ENCODE measurements around the gene OSBPL9.

- TF ChIP-seq BHLHE40 (IDR thresholded peaks at IDR 0.05; ENCODE audit: borderline replicate concordance) = no peak
- TF ChIP-seq PKNOX1 (IDR thresholded peaks at IDR 0.05) = no peak
- no peak for TF ChIP-seq ELF4 (IDR thresholded peaks at IDR 0.05)
- TF ChIP-seq LEF1 (IDR thresholded peaks at IDR 0.05; ENCODE audit: borderline replicate concordance) = no peak
- no peak for TF ChIP-seq FOXA1 (IDR thresholded peaks at IDR 0.05)
- TF ChIP-seq FOXK2 (IDR thresholded peaks at IDR 0.05) = no peak
- TF ChIP-seq FOXM1 (IDR thresholded peaks at IDR 0.05; ENCODE audit: borderline replicate concordance) = no peak
- no peak for TF ChIP-seq TARDBP (IDR thresholded peaks at IDR 0.05)
- TF ChIP-seq NFRKB (IDR thresholded peaks at IDR 0.05) = no peak
- TF ChIP-seq SUZ12 (IDR thresholded peaks at IDR 0.05) = no peak
- no peak for TF ChIP-seq CTBP1 (IDR thresholded peaks at IDR 0.05; ENCODE audit: borderline replicate concordance)
Measured at GRCh38 chr1:51631747-51632146, 14.9 kb downstream of the OSBPL9 start.
